BLaER1 (cell line): ENCODE measurements around the gene MUC4.
A peak's percentile ranks its signal among the peaks of the same experiment; 100 is the strongest.

Source experiments
- H3K27ac ChIP-seq: shearing (Covaris generic); formaldehyde crosslinking; 2 replicates; pipeline ENCODE4 v1.8.1; 2022
- H3K27me3 ChIP-seq: shearing (Covaris generic); formaldehyde crosslinking; 2 replicates; pipeline ENCODE4 v1.8.1; 2022
- H3K36me3 ChIP-seq: shearing (Covaris generic); formaldehyde crosslinking; 2 replicates; pipeline ENCODE4 v1.8.1; 2022
- H3K4me1 ChIP-seq: shearing (Covaris generic); formaldehyde crosslinking; 2 replicates; pipeline ENCODE4 v1.8.1; 2022
- H3K4me2 ChIP-seq: shearing (Covaris generic); formaldehyde crosslinking; 2 replicates; pipeline ENCODE4 v1.8.1; 2022
- H3K4me3 ChIP-seq: shearing (Covaris generic); formaldehyde crosslinking; 2 replicates; pipeline ENCODE4 v1.8.1; 2022
- H3K9ac ChIP-seq: shearing (Covaris generic); formaldehyde crosslinking; 2 replicates; pipeline ENCODE4 v1.8.1; 2022
- H3K9me3 ChIP-seq: shearing (Covaris generic); formaldehyde crosslinking; 2 replicates; pipeline ENCODE4 v1.8.1; 2022
- H4K20me1 ChIP-seq: shearing (Covaris generic); formaldehyde crosslinking; 2 replicates; pipeline ENCODE4 v1.8.1; 2022
- Cebpa-rat ChIP-seq: shearing (Covaris generic); IDR thresholded peaks from 2 replicates; pipeline ENCODE4 v1.8.1; 2022

MUC4 gene

DNA sequence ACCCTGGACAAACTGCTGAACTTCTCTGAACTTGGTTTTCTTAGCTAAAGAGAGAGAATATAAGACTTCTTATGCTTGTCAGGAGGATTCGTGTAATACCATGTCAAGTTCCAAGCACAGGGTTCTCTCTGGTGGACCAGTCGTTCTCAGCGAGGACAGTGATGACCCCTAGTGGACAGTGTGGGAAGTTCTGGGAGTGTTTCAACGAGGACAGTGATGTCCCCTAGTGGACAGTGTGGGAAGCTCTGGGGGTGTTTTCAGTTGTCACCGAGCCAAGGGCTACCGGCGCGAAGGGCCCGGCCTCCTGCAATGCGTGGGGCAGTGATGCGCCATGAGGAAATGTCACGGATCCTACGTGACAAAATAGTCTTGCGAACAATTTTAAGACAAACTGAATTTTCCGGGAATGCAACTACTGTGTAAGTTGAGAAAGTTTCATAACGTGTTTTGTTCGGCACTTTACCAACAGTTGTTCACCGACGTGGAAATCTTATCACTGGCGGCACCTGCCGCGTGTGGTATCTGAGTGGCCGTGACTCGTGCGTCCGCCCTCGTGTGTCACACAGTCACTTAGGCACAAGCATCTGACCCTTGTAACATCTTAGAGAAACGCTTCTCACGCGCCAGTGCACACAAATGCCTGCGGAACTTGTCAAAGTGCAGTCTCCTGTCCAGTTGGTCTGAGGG, 39.3 kb upstream of the MUC4 start:
- Histone ChIP-seq H3K27me3 (no peaks in the 10 kb centered on the region), H3K9ac (no peak overlapping the region), H3K9me3 (peaks cover 10% of the 10 kb centered on the region), H3K4me3 (no peak overlapping the region), H3K4me1 (peaks cover 43% of the 10 kb centered on the region), H4K20me1 (no peaks in the 10 kb centered on the region), H3K36me3 (no peaks in the 10 kb centered on the region), H3K4me2 (peak overlapping the region; percentile 62), H3K27ac (no peak overlapping the region)
- no peak for TF ChIP-seq Cebpa-rat

DNA sequence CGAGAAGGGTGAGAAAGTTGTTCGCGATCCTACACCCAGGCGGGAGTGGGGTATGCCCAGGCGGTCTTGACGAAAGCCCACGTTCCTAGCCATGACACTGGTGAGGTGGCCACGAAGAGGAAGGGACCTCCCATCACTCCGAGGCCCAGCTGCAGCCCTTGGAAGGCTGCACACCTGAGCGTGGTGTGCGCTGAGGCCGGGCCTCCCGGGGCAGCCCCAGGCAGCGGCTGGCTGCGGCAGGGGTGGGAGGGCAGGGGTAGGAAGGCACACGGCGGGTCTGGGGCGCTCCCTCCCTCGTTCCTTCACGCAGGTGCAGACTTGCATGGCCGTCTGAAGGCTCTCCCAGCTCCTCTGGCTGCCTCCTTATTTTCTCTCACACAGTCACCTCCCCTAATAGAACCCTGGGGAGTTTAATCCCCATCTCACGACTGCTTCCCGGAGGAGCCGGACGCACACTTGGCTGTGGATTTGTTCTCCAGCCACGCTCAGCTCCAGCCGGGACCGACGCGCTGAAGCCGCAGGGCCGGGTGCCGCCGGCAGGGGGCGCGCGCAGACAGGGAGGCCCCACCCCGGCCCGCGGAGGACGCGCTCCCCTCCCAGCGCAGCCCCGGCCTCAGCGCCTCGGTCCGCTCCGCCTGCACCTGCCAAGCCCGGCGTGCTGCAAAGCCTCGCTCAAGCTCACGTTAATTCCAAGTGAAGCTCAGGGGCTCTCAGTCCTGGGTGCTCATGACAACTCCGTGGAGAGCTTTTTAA, 37.8 kb upstream of the MUC4 start:
- Histone ChIP-seq H3K27me3 (no peaks in the 10 kb centered on the region), H3K36me3 (no peaks in the 10 kb centered on the region), H3K9me3 (peaks cover 10% of the 10 kb centered on the region), H3K4me3 (no peak overlapping the region), H3K4me2 (no peak overlapping the region), H4K20me1 (no peaks in the 10 kb centered on the region), H3K4me1 (peaks cover 35% of the 10 kb centered on the region), H3K27ac (no peak overlapping the region), H3K9ac (no peak overlapping the region)
- TF ChIP-seq Cebpa-rat, result no peak

DNA sequence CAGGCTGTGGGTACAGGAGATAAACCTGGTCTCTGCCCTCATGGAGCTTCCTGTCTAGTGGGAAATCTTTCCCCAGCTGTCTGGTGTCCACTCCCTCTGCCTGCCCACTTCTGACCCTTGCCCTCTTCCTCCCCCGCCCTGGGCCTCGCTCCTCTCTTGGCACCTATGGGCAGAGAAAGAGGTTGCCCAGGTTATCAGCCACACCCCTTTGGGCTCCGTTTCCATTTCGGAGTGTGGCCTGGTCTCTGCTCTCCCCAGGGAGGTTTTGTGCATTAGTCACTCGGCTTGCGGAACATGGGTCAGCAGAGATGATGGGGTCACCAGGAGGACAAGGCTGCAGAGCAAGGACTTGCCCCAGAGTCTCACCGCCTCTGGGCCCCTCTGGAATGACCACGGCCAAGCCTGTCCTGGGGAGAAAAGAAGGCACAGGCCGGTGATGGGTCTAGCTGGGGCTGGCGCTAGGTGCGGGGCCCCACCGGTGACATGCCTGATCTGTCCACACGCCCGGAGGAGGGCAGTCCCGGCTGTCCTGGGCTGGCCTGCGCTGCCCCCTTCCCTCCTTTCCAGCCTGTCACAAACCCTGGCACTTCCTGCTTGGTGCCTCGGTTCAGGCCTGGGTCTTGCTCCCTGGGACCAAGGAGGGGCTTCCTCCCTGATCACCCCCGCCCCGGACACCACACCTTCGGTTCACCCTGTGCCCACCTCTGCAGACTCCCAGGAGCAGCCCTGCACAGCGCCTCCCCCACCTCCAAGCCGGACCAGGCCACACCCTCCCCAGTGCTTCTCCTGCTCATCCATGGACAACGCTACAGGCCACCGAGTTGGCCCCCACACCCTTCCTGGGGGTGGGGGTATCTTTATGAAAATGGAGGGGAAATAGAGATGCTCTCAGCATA, 35.6 kb upstream of the MUC4 start:
- no peak overlapping the region for H3K27ac ChIP-seq
- TF ChIP-seq Cebpa-rat, result no peak
- no peaks in the 10 kb centered on the region for H3K36me3 ChIP-seq

DNA sequence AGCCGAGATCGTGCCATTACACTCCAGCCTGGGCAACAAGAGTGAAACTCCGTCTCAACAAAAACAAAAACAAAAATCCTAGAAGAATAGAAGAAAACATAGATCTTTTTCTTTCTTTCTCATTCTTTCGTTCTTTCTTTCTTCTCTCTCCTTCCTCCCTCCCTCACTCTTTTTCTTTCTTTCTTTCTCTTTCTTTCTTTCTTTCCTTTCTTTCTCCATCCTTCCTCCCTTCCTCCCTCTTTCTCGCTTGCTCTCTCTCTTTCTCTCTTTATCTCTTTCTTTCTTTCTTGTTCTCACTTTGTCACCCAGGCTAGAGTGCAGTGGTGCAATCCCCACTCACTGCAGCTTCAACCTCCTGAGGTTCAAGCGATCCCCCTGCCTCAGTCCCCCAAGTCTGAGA, 33.8 kb upstream of the MUC4 start:
- Histone ChIP-seq H3K9me3 (no peaks in the 10 kb centered on the region), H3K27ac (no peak overlapping the region), H3K4me3 (no peak overlapping the region), H4K20me1 (no peaks in the 10 kb centered on the region), H3K9ac (no peak overlapping the region), H3K27me3 (no peaks in the 10 kb centered on the region), H3K4me1 (no peaks in the 10 kb centered on the region), H3K36me3 (no peaks in the 10 kb centered on the region), H3K4me2 (no peak overlapping the region)
- TF ChIP-seq Cebpa-rat, result no peak

More for the DNA sequence above, 35.6 kb upstream of the MUC4 start:
- Histone ChIP-seq H3K27me3 (no peaks in the 10 kb centered on the region), H3K9ac (no peak overlapping the region), H3K9me3 (no peaks in the 10 kb centered on the region), H3K4me3 (no peak overlapping the region), H3K4me2 (no peak overlapping the region), H4K20me1 (no peaks in the 10 kb centered on the region), H3K4me1 (peaks cover 15% of the 10 kb centered on the region)

DNA sequence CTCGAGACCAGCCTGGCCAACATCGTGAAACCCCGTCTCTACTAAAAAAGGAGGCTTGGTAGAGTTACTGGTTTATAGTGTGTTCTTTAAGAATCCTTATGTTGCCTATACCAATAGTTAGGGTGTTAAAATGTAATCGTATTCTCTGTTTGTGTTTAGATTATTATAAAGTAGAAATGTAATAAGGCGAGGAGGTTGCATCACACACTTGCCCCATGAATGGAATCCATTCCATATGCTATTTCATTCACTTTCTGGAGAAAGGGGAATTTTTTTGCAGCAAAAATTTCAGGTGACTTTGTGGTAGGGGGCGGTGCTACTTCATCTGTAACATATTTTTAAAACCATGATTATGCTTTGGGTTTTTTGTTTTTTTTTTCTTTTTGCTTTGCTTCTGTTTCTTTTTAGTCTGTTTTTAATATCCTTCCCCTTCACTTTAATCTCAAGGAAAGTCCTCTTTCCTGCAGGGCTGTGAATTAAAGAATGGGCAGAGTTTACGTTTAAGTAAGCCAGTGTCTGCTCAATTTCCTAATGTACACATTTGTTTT, 33.0 kb upstream of the MUC4 start:
- no peaks in the 10 kb centered on the region for H3K4me1 ChIP-seq
- H3K27me3 ChIP-seq, result no peaks in the 10 kb centered on the region
- H3K4me3 ChIP-seq, result no peak overlapping the region
- no peak overlapping the region for H3K4me2 ChIP-seq
- H3K27ac ChIP-seq, result no peak overlapping the region
- H4K20me1 ChIP-seq, result no peaks in the 10 kb centered on the region
- H3K9ac ChIP-seq, result no peak overlapping the region
- TF ChIP-seq Cebpa-rat, result no peak
- no peaks in the 10 kb centered on the region for H3K36me3 ChIP-seq
- H3K9me3 ChIP-seq, result no peaks in the 10 kb centered on the region

DNA sequence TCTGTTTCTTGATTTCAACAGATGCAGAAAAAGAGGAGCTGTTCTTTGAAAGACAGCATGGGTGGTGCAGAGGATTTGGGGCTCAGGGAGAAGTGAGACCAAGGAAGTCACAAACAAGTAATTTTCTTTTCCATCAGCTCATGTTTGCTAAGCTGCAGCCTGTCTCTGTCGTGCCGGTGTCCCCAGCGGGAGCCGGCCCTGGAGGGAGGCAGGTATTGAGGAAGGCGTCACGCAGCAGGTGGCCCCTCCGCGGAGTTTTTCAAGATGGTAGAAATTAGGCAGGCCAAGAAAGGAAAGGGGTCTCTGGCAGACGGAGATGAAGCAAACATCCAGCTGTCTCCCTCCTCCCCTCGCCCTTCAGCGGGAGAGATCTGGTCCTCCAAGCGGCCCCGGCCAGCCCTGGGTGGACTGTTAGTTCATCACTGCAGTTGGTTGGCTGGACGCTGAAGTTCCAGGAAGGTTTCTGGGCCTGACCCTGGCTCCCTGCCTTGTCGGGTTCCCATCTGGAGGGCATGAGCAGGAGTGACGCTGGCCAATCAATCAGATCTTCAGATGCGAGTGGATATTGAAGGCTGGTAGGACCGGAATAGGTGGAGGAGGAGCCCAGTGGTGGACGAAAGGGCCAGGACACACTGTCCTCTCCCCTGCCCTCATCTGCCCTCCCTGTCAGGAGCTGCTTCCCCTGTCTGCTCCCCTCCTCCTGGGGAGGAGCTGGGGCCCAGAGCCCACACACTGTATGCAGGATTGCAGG, 27.7 kb upstream of the MUC4 start:
- Histone ChIP-seq H3K36me3 (no peaks in the 10 kb centered on the region), H3K4me1 (no peaks in the 10 kb centered on the region), H3K27me3 (no peaks in the 10 kb centered on the region), H3K27ac (no peak overlapping the region), H3K4me2 (no peak overlapping the region), H3K9ac (no peak overlapping the region), H3K9me3 (no peaks in the 10 kb centered on the region), H4K20me1 (no peaks in the 10 kb centered on the region), H3K4me3 (no peak overlapping the region)
- no peak for TF ChIP-seq Cebpa-rat

- Histone ChIP-seq H3K9me3 (no peaks in the 10 kb centered on the region), H3K4me3 (no peak overlapping the region), H3K36me3 (no peaks in the 10 kb centered on the region), H3K4me2 (no peak overlapping the region), H4K20me1 (no peaks in the 10 kb centered on the region), H3K27me3 (no peaks in the 10 kb centered on the region), H3K4me1 (no peaks in the 10 kb centered on the region), H3K9ac (no peak overlapping the region), H3K27ac (no peak overlapping the region)
- no peak for TF ChIP-seq Cebpa-rat
Observed at GRCh38 chr3:195838714-195839113, 27.0 kb upstream of the MUC4 start.

DNA sequence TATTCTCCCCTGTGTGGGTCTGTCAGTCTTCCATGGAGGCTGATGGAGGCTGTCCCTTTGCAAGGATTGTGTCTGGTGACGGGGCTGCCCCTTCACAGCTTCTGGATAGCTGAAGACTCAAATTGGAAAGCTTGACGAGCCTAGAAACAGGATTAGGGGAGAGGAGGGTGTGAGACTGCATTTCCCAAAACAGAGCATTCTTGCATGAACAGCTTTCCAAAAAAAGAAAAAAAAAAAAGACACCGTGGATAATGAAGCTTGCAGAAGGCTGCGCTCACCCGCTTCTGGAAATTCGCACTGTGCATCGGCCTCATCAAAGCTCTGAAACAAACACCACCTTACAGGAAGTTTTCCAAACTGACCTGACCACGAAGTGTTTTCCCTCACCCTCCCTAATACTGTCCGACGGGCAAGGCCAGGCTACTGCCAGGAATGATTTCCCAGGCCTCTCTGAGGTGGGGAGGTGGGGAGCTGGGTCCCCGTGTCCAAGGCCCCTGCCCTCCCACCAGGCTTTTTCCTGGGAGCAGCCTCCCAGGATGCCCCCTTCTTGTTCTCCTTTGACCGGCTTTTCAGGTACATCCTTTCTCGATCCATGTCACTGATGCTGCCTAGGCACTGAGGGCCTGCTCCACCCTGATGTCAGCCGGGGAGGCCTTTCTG, 24.9 kb upstream of the MUC4 start:
- H3K9me3 ChIP-seq, result no peaks in the 10 kb centered on the region
- no peak overlapping the region for H3K27ac ChIP-seq
- no peak overlapping the region for H3K4me2 ChIP-seq
- no peak overlapping the region for H3K9ac ChIP-seq
- no peaks in the 10 kb centered on the region for H4K20me1 ChIP-seq
- H3K27me3 ChIP-seq, result no peaks in the 10 kb centered on the region
- H3K4me3 ChIP-seq, result no peak overlapping the region
- TF ChIP-seq Cebpa-rat, result no peak
- no peaks in the 10 kb centered on the region for H3K4me1 ChIP-seq
- no peaks in the 10 kb centered on the region for H3K36me3 ChIP-seq

- H3K4me1 ChIP-seq, result no peaks in the 10 kb centered on the region
- no peak overlapping the region for H3K4me2 ChIP-seq
- H4K20me1 ChIP-seq, result no peaks in the 10 kb centered on the region
- H3K9me3 ChIP-seq, result peaks cover under 1% of the 10 kb centered on the region; the same call in 1 of the 2 replicates
- H3K27me3 ChIP-seq, result no peaks in the 10 kb centered on the region
- no peak overlapping the region for H3K27ac ChIP-seq
- no peaks in the 10 kb centered on the region for H3K36me3 ChIP-seq
- TF ChIP-seq Cebpa-rat, result no peak
- no peak overlapping the region for H3K4me3 ChIP-seq
- H3K9ac ChIP-seq, result no peak overlapping the region
Observed at GRCh38 chr3:195835791-195836190, 24.1 kb upstream of the MUC4 start.
